ENCODE measurements around the gene ACAD10.

ACAD10 gene

GRCh38 chr12:111776836-111777344 lies 91.0 kb downstream of the ACAD10 start:
- DNase-seq (ENCODE audit: low spot score), result no peak

DNA sequence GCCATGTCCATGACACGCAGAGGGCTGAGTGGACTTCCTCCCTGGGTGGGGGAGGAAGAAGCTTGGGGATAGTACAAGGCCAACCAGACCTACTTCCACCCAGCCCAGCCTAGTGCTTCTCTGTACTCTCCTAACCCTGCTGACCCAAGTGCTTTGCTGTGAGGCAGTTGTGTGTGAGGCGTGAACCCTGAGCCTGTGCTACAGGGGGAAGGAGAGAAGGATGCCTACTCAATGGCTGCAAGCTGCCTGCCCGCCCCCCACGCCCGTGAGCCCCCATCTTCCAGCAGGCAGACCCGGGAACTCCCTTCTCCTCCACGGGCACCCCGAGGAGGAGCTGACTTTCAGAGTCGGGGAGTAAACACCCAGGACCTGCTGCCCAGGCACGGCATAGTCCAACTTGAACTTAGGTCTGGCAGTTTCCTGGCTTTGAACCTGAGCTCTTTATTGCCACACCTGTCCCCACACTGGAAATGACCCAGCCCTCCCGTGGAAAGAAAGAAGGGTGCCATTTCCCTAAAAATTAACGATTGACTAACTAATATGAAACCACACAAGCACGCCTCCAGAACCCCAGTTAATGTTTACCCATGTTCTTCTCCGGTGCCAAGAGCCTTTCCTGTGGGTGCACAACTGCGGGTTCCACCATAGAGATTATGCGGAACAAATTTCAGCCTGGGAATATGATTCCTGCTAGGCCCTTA lies 91.6 kb downstream of the ACAD10 start:
- DNase-seq (ENCODE audit: low spot score), result no peak

- DNase-seq (ENCODE audit: low spot score), result no peak
These were observed 94.3 kb downstream of the ACAD10 start for GRCh38 chr12:111780166-111780565.

DNA sequence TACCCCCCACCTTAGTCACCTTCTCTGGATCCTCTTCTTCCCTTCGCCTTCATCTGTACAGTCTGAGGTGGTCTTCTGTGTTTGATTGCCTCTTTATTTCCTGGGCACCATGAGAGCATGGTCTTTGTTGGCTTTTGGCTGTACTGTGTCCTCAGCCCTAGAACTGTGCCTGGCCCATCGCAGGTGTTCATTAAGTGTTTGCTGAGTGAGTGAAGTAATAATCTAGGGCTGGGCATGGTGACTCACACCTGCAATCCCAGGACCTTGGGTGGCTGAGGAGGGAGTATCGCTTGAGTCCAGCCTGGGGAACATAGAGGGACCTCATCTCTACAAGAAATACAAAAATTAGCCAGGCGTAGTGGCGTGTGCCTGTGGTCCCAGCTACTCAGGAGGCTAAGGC lies 94.8 kb downstream of the ACAD10 start:
- no peak for DNase-seq (ENCODE audit: low spot score)

GRCh38 chr12:111781085-111781658 lies 95.3 kb downstream of the ACAD10 start:
- DNase-seq (ENCODE audit: low spot score), result no peak

GRCh38 chr12:111783046-111783445 lies 97.2 kb downstream of the ACAD10 start:
- DNase-seq (ENCODE audit: low spot score), result no peak

DNA sequence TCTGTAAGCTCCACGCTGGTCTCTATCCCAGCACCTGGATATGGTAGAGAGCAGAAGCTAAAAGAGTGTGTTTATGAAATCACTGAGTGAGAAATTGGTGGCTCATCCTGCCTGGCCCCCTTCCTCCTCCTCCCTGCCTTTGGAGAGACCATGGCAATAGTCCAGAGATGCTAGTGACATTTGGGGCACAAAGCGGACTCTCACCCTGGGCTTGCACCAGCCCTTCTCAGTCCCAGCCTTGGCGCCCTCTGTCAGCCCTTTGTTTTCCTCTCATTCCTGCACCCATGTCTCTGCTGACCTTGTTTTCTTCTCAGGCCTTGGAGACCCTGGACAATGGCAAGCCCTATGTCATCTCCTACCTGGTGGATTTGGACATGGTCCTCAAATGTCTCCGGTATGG lies 99.1 kb downstream of the ACAD10 start:
- DNase-seq (ENCODE audit: low spot score), result no peak

- no peak for DNase-seq (ENCODE audit: low spot score)
These were observed 99.8 kb downstream of the ACAD10 start for GRCh38 chr12:111785651-111786050.

DNA sequence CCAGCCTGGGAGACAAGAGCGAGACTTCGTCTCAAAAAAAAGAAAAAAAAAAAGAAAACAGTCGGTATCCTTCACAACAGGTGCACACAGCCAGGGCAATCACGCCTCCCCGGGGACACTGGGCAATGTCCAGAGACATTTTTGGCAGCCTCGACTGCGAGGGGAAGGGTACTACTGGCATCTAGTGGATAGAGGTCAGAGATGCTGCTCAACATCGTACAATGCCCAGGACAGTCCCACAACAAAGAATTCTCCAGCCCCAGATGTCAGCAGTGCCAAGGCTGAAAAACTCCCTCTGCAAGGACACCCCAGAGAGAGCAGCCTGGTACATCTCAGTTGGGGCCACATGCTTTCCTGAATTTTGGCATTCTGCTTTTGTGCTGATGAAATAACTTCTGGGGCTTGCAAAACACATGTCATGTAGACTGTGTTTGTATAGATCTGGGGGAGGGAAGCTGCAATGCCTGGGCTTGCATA lies 102.4 kb downstream of the ACAD10 start:
- DNase-seq (ENCODE audit: low spot score), result peak; percentile 56

DNA sequence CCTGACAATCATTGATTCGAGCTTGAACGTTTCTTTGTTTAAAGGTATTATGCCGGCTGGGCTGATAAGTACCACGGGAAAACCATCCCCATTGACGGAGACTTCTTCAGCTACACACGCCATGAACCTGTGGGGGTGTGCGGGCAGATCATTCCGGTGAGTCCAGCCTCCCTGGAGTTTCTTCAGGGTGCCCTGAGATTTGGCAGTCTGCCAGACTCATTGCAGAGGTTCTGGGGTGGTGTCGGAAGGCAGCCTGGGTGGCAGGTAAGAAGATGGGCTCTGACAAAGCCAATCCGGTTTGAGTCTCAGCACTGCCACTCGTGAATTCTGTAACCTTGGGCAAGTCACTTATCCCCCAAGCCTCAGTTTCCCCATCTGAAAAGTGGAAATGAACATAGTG lies 103.9 kb downstream of the ACAD10 start:
- DNase-seq (ENCODE audit: low spot score), result no peak

GRCh38 chr12:111791507-111791906 lies 105.7 kb downstream of the ACAD10 start:
- no peak for DNase-seq (ENCODE audit: low spot score)

DNA sequence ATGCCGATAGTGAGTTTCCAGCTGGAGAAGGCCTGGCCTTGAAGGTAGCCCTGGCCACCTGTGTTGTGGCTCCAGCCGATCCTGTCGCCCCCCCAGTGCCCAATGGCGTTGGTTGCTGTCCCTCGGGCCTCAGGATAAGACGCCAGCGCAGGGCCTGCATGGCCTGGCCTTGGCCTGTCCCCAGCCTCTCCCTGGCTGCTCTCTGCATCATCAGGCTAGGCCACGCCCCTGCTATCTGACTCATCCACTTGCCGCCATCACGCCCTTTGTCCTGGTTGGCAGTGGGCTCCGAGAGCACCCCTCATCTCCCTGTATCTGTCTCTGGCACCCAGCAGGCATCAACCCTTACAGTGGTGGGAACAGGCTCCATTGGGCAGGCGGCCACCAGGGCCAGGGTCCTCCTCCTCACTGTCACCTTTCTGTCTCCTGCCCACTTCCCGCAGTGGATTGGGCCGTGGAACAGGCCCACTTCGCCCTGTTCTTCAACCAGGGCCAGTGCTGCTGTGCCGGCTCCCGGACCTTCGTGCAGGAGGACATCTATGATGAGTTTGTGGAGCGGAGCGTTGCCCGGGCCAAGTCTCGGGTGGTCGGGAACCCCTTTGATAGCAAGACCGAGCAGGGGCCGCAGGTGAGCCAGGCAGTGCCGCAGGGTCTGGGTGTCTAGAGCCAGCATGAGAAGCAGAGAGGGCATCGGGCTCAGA lies 106.5 kb downstream of the ACAD10 start:
- DNase-seq (ENCODE audit: low spot score), result peak; percentile 56

DNA sequence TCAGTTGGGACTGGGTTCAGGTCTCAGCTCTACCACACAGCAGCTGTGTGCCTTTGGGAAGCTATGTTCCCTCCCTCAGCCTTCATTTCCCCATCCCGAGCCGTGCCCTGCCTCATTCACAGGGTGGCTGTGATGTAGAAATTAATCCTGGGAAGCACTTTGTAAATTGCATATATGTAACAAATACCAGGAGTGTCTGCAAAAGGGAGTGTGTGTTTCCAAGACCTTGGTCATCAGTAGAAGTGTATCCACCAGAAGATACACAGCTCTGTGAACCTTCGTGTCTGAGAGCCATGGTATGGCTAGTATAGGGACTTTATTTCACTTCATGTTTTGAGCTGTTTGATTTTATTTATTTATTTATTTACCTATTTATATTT lies 107.0 kb downstream of the ACAD10 start:
- DNase-seq (ENCODE audit: low spot score), result no peak

DNA sequence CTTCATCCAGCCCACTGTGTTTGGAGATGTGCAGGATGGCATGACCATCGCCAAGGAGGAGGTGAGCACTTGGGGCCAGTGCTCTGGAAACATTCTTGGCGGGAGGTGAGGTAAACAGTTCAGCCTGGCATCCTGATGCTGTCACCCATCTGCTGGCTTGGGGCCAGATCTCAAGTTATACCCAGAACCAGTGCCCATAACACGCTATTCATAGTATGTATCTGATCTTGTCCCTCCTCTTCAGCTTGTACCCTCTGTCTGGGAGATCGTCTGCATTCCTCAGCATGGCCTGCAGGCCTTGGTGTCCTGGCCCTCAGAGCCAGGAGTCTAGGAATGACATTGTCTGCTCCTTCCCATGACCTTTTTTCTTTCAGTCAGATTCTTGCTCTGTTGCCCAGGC lies 112.3 kb downstream of the ACAD10 start:
- no peak for DNase-seq (ENCODE audit: low spot score)

DNA sequence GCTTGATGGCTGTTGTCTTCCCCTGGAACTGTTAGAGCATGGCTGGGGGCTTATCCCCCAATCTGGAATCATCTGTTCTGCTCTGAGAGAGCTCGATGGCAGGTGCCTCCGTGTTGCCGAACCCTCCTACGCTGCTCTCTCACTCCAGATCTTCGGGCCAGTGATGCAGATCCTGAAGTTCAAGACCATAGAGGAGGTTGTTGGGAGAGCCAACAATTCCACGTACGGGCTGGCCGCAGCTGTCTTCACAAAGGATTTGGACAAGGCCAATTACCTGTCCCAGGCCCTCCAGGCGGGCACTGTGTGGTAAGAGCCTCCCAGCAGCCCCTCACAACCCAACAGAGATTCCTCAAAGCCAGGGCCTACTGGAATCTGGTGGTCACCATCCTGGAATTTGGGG lies 113.9 kb downstream of the ACAD10 start:
- no peak for DNase-seq (ENCODE audit: low spot score)

- DNase-seq (ENCODE audit: low spot score), result no peak
These were observed 117.3 kb downstream of the ACAD10 start for GRCh38 chr12:111803038-111803626.

GRCh38 chr12:111803851-111804250 lies 118.0 kb downstream of the ACAD10 start:
- no peak for DNase-seq (ENCODE audit: low spot score)

DNA sequence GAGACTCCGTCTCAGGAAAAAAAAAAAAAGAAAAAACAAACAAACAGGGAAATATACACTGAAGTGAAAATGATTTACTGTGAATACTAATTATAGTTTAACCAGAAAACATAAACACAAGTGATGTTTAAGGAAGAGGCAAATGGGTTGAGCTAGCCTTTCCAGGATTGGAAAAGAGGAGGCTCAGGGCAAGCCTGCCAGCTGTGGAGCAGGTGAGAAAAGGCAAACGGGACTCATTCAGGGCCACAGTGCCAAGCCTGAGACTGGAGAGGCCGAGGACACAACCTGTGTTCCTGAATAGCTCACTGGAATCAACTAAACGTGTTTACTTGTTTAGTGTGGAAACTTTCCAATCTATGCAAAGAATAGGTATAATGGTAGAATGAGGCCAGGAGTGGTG lies 120.5 kb downstream of the ACAD10 start:
- no peak for DNase-seq (ENCODE audit: low spot score)
